Neuronal stem cell (in vitro differentiated cells): ENCODE results near the gene WDR82.

Experiments used
- DNase-seq: peaks from one replicate; pipeline ENCODE4 v3.0.0-alpha.2; 2013; ENCODE audit warnings: low spot score
- H2AFZ ChIP-seq: one replicate; pipeline ENCODE4 v1.6.1; 2013; ENCODE audit warnings: mild to moderate bottlenecking, low read length, inconsistent platforms
- H2AK5ac ChIP-seq: 2 replicates; pipeline ENCODE4 v1.6.1; 2013; ENCODE audit warnings: low read depth, mild to moderate bottlenecking, inconsistent platforms, low read length, moderate library complexity, mixed read lengths
- H2BK120ac ChIP-seq: 2 replicates; pipeline ENCODE4 v1.6.1; 2013; ENCODE audit warnings: low read depth, mild to moderate bottlenecking, inconsistent platforms, low read length, moderate library complexity, mixed read lengths
- H2BK12ac ChIP-seq: one replicate; pipeline ENCODE4 v1.6.1; 2013; ENCODE audit warnings: low read length, inconsistent platforms
- H2BK15ac ChIP-seq: 2 replicates; pipeline ENCODE4 v1.6.1; 2013; ENCODE audit warnings: mild to moderate bottlenecking, low read length, inconsistent platforms, mixed read lengths
- H2BK5ac ChIP-seq: one replicate; pipeline ENCODE4 v1.6.1; 2013; ENCODE audit warnings: inconsistent platforms, mild to moderate bottlenecking, low read length, moderate library complexity
- H3K14ac ChIP-seq: one replicate; pipeline ENCODE4 v1.6.1; 2013; ENCODE audit warnings: low read length, inconsistent platforms
- H3K18ac ChIP-seq: 2 replicates; pipeline ENCODE4 v1.6.1; 2013; ENCODE audit warnings: low read length, inconsistent platforms
- H3K23ac ChIP-seq: 2 replicates; pipeline ENCODE4 v1.6.1; 2013; ENCODE audit warnings: low read depth, mild to moderate bottlenecking, mixed read lengths, low read length, inconsistent platforms; ENCODE audit not compliant: poor library complexity
- H3K27ac ChIP-seq: replicated peaks from 3 replicates; pipeline ENCODE4 v1.5.1; 2013; ENCODE audit warnings: low read length, inconsistent platforms
- H3K27me3 ChIP-seq, 3 experiments: 2 replicates each; pipeline ENCODE4 v1.6.1; 2013; ENCODE audit warnings: low read length in 3 of 3, mild to moderate bottlenecking in 2 of 3, inconsistent platforms in 1 of 3, low read depth in 1 of 3, mixed read lengths in 1 of 3, moderate library complexity in 1 of 3; ENCODE audit not compliant: control insufficient read depth in 3 of 3, insufficient read depth in 3 of 3
- H3K36me3 ChIP-seq, 2 donors: replicated peaks in 1 of 2; 2 replicates each; pipeline ENCODE4 v1.6.1; 2013; ENCODE audit warnings: low read length in 2 of 2; ENCODE audit not compliant: control insufficient read depth in 2 of 2, insufficient read depth in 2 of 2
- H3K4ac ChIP-seq: 2 replicates; pipeline ENCODE4 v1.6.1; 2013; ENCODE audit warnings: inconsistent platforms, mild to moderate bottlenecking, low read length, moderate library complexity
- H3K4me1 ChIP-seq, 2 donors: 1 replicate in 1 of 2; 2 replicates in 1 of 2; pipeline ENCODE4 v1.6.1; 2013; ENCODE audit warnings: low read length in 2 of 2, low read depth in 1 of 2; ENCODE audit not compliant: control insufficient read depth in 2 of 2, insufficient read depth in 1 of 2
- H3K4me2 ChIP-seq: one replicate; pipeline ENCODE4 v1.6.1; 2013; ENCODE audit warnings: mild to moderate bottlenecking, low read length, inconsistent platforms; ENCODE audit not compliant: insufficient read depth, poor library complexity, severe bottlenecking
- H3K4me3 ChIP-seq, 2 donors: 2 replicates each; pipeline ENCODE4 v1.5.1; 2013; ENCODE audit warnings: low read length in 2 of 2, mild to moderate bottlenecking in 2 of 2, inconsistent platforms in 1 of 2, moderate library complexity in 1 of 2
- H3K79me1 ChIP-seq: one replicate; pipeline ENCODE4 v1.6.1; 2013; ENCODE audit warnings: low read depth, mild to moderate bottlenecking, inconsistent platforms, low read length, moderate library complexity
- H3K9ac ChIP-seq: one replicate; pipeline ENCODE4 v1.6.1; 2013; ENCODE audit warnings: mild to moderate bottlenecking, low read depth, low read length, inconsistent platforms; ENCODE audit not compliant: poor library complexity
- H3K9me3 ChIP-seq, 2 donors: replicated peaks in 1 of 2; 2 replicates each; pipeline versions ENCODE3 to v1.6.1; 2013; ENCODE audit warnings: low read length in 2 of 2, mild to moderate bottlenecking in 2 of 2, inconsistent platforms in 1 of 2, low read depth in 1 of 2, mixed read lengths in 1 of 2, moderate library complexity in 1 of 2; ENCODE audit not compliant: control insufficient read depth in 2 of 2, insufficient read depth in 1 of 2
- H4K8ac ChIP-seq: one replicate; pipeline ENCODE4 v1.6.1; 2013; ENCODE audit warnings: low read depth, mild to moderate bottlenecking, inconsistent platforms, low read length, moderate library complexity
- H4K91ac ChIP-seq: one replicate; pipeline ENCODE4 v1.6.1; 2013; ENCODE audit warnings: low read length, low read depth, mild to moderate bottlenecking, inconsistent platforms; ENCODE audit not compliant: poor library complexity
- WGBS, 2 donors: extraction: QIAGEN DNeasy Blood & Tissue Kit; methylation state at CpG; one replicate each; pipeline ENCODE4 v1.1.7; 2013; ENCODE audit warnings: missing lambda C conversion rate in 2 of 2, mixed read lengths in 1 of 2; ENCODE audit not compliant: insufficient read length in 2 of 2, insufficient replicate concordance in 1 of 2; ENCODE audit errors: extremely low coverage in 2 of 2; 5-methylcytosine and 5-hydroxymethylcytosine counted together

WDR82 gene

DNA sequence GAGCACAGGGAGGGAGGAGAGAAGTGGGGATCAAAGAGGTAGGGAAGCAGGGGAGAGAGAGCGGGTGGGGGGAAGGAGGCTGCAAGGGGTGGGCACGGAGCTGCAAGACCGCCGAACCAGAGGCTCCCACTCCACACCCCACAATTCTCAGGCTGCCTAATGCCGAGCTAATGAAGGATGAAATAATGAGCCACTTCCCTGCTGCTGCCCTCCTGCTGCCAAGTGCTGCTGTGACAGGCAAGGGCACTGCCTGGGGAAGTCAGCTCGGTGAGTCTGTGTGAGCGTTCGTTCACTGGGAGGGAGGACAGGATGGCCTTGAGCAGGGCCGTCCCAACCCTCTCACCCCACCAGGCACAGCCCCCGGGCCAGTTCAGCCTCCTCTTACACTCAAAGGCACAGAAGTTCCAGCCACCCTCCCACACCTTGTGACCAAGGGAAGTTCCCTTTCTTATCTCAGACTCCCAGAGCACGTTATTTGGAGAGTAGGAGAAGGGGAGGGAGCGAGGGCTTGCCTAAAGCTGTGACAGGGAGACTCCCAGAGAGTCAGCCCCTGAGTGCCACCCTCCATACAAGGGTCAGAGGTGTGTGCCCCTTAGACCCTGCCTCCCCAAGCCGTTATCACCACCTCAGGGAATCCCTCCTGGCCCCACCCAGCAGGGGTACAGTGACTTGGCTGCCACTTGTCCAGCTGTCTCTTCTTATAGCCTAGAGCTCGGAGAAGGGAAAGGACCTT lies 21.6 kb upstream of the WDR82 start:
- H2BK15ac ChIP-seq = peak overlapping the region; percentile 94
- H3K18ac ChIP-seq = peak overlapping the region; percentile 98
- H4K91ac ChIP-seq = peak overlapping the region; percentile 85
- no peaks in the 10 kb centered on the region for H3K9me3 ChIP-seq
- peak overlapping the region; percentile 73 for H2BK120ac ChIP-seq
- WGBS, 2 donors = no CpG with 5 or more reads among the region's 14 CpGs
- H2BK12ac ChIP-seq = peak overlapping the region; percentile 52
- peak overlapping the region; percentile 16 for H3K23ac ChIP-seq
- H3K9ac ChIP-seq = peak overlapping the region; percentile 71
- no peaks in the 10 kb centered on the region for H3K27me3 ChIP-seq
- H3K4me3 ChIP-seq = peak overlapping the region; percentile 18 to 59
- H3K4me2 ChIP-seq = peak overlapping the region; percentile 72
- peak overlapping the region; percentile 50 for H3K14ac ChIP-seq
- peak overlapping the region; percentile 94 for H2AK5ac ChIP-seq
- peaks cover 41 to 45% of the 10 kb centered on the region in 2 donors for H3K4me1 ChIP-seq
- no peak overlapping the region for H3K27ac ChIP-seq
- H2BK5ac ChIP-seq = peak overlapping the region; percentile 62
- DNase-seq = no peak
- H3K79me1 ChIP-seq = no peaks in the 10 kb centered on the region
- H4K8ac ChIP-seq = no peak overlapping the region
- H3K36me3 ChIP-seq = peaks cover 0 to 7% of the 10 kb centered on the region in 2 donors
- H2AFZ ChIP-seq = peak overlapping the region; percentile 80
- no peak overlapping the region for H3K4ac ChIP-seq

- no peaks in the 10 kb centered on the region for H3K9me3 ChIP-seq
- no CpG with 5 or more reads among the region's 10 CpGs for WGBS, 2 donors
- peak overlapping the region; percentile 73 for H2BK120ac ChIP-seq
- H4K8ac ChIP-seq = no peak overlapping the region
- peak overlapping the region; percentile 59 for H3K14ac ChIP-seq
- H3K79me1 ChIP-seq = no peaks in the 10 kb centered on the region
- peak overlapping the region; percentile 72 for H3K4me2 ChIP-seq
- H3K9ac ChIP-seq = peak overlapping the region; percentile 83
- peak overlapping the region; percentile 94 for H2BK15ac ChIP-seq
- peak overlapping the region; percentile 59 for H3K27ac ChIP-seq
- peak overlapping the region; percentile 80 for H2AFZ ChIP-seq
- peak overlapping the region; percentile 5 for H3K4ac ChIP-seq
- peak overlapping the region; percentile 52 for H3K23ac ChIP-seq
- peak overlapping the region; percentile 96 for H2BK12ac ChIP-seq
- H2BK5ac ChIP-seq = peak overlapping the region; percentile 62
- H2AK5ac ChIP-seq = peak overlapping the region; percentile 94
- DNase-seq = no peak
- H3K36me3 ChIP-seq = peaks cover 0 to 7% of the 10 kb centered on the region in 2 donors
- peaks cover 41 to 45% of the 10 kb centered on the region in 2 donors for H3K4me1 ChIP-seq
- H3K27me3 ChIP-seq = no peaks in the 10 kb centered on the region
- peak overlapping the region; percentile 85 for H4K91ac ChIP-seq
- peak overlapping the region; percentile 59 to 79 for H3K4me3 ChIP-seq
- H3K18ac ChIP-seq = peak overlapping the region; percentile 98
These were observed 20.9 kb upstream of the WDR82 start for GRCh38 chr3:52299247-52299878.

DNA sequence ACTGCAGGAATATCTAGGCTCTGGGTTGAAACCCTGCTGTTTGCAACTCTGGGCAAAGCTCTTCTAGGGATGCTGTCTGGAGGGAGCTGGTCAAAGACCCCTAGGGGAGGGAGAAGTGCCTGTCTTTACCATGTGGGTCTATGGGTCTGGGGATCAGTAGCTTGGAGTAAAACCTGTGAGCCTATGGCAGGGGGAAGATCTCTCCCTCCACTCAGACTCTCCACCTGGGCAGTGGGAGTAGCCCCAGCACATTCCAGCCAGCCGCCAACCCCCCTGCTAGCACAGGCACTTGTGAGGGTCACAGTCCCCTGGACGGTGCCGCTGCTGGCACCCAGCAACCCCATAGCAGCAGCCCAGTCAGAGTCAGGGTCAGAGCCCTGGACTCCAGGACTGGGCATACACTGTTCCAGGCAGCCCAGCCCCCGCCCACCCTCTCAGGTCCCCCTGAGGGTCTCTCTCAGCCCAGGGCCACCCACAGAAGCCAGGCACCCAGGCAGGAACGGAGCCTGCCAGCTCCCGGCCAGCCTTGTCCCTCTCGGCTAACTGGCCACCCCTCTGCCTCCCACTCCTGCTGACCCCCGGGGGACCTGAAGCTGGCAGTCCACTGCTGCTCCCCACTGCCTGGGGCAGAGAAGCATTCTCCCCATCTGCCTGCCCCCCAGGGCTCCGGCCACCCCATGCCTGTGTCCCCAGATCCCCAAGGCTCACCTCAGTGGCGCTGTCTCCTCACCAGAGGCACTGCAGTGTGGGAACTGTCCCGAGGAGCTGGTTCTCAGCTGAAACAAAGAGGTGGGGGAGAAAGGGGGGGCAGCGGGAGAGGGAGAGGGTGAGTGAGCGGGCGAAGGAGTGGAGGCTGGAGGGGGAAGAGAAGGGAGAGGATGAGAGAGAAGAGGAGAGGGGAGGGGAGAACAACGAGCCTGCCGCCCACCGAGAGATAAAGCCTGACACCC lies 20.0 kb upstream of the WDR82 start:
- H3K4ac ChIP-seq = peak overlapping the region; percentile 97

More for the DNA sequence above, 20.0 kb upstream of the WDR82 start:
- no peak for DNase-seq
- H2BK12ac ChIP-seq = peak overlapping the region; percentile 75
- H3K23ac ChIP-seq = peak overlapping the region; percentile 83
- H3K4me3 ChIP-seq = peak overlapping the region; percentile 59 to 79
- peak overlapping the region; percentile 41 for H4K91ac ChIP-seq
- H3K36me3 ChIP-seq = peaks cover 0 to 12% of the 10 kb centered on the region in 2 donors
- peaks cover 41 to 45% of the 10 kb centered on the region in 2 donors for H3K4me1 ChIP-seq
- peak overlapping the region; percentile 98 for H3K14ac ChIP-seq
- H2BK120ac ChIP-seq = peak overlapping the region; percentile 100
- no CpG with 5 or more reads among the region's 17 CpGs for WGBS, 2 donors
- H4K8ac ChIP-seq = no peak overlapping the region
- peak overlapping the region; percentile 93 for H2BK5ac ChIP-seq
- H3K18ac ChIP-seq = peak overlapping the region; percentile 99
- no peaks in the 10 kb centered on the region for H3K9me3 ChIP-seq
- peak overlapping the region; percentile 72 for H3K4me2 ChIP-seq
- H3K9ac ChIP-seq = peak overlapping the region; percentile 87
- no peaks in the 10 kb centered on the region for H3K27me3 ChIP-seq
- H3K27ac ChIP-seq = peak overlapping the region; percentile 20
- H2AK5ac ChIP-seq = peak overlapping the region; percentile 96
- H2AFZ ChIP-seq = peak overlapping the region; percentile 80
- no peaks in the 10 kb centered on the region for H3K79me1 ChIP-seq
- H2BK15ac ChIP-seq = peak overlapping the region; percentile 95
